ENCODE data around the gene UMAD1.

Gene UMAD1

DNA sequence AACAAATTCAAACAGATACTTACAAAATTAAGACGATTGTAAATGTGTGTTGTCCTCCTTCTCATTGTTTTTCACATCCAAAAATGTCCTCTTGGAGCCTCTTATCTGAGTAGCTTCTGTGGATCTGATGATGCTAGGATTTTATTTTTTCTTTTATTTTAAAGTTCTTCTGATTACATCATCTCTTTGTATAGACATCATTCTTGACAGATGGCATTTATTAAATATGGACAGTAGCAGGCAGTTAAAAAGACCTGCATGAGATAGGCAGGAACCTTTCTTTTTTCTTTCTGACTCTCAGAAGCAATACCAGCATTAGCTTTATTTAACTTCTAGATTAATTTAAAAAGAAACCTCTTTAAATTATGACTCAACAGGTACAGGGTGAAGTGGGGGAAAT lies 77.9 kb downstream of the UMAD1 start, which contains the start of gene RPA3:
RPA3 (minus strand) TSS at position 116 of the 400 bp plus-strand sequence. CDS start 78,189 bp downstream, outside the sequence.
- H3K4me3 ChIP-seq (ENCODE audit: low read depth, low read length) = no peak within 1 kb of the TSS

DNA sequence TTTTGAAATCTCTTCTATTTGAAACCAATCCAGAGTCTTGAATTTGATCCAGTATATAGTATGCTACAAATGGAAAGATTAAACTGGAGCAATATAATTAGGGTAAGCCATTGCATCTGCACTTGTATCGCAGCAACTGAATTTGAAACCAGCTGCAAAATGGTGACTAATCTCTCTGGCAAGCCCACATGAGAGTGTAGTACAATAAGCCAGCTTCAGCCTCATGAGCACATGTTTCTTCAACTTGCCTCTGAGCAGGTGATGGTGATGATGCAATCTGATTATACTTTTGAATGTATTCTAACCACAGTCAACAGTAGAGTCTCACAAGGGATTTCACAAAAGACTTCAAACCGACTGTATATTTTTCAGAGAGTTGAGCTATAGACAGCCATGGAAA lies 78.7 kb downstream of the UMAD1 start:
- H3K4me3 ChIP-seq (ENCODE audit: low read depth, low read length) = no peak overlapping the region

DNA sequence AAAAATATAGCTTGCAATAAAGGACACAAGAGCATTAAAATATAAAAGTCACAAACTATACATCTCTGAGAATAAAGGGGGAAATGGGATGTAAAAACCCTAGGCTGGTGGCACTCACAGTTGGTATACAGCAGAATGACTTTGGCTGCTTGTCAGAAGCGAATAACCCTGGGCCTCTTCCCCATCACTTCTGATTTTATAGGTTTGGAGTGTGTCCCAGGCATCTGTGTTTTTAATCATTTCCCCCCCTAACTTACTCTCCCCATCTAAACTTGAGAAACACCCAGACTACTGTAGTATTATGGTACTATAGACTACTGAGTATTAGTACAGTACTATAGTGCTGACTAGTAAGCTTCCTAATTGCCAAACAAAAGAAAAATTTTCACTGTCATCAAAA lies 79.6 kb downstream of the UMAD1 start:
- H3K4me3 ChIP-seq (ENCODE audit: low read depth, low read length) = no peak overlapping the region

DNA sequence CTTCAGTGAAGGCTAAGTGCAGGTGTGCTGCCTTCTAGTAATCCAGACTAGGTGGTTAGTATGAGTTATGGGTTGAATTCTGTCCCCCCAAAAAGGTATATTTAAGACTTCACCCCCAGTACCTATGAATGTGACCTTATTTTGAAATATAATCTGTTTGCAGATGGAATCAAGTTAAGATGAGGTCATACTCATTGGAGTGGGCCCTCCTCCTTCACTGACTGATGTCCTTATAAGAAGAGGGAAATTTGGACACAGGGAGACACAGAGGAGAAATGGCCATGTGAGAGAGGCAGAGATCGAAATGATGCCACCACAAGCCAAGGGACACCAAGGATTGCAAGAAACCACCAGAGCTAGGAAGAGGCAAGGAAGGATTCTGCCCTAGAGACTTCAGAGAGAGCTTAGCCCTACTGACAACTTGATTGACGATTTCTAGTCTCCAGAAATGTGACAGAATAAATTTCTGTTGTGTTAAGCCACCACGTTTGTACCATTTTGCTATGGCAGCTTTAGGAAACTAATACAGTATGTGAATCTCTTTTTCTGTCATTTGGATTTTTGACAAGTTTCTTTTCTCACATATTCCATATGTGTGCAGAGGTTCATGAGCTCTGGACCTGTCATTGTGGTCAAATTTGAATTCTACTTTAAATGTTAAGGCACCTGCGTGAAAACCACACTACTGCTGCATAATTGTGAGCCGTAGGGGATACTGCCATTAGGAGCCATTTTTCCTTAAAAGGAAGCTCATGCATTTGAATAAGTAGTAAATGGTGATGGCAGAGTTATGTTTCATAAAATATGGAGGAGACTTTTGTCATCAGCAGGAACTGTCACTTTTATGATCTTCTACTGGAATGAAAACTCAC lies 80.4 kb downstream of the UMAD1 start:
- H3K4me3 ChIP-seq (ENCODE audit: low read depth, low read length) = no peak overlapping the region

DNA sequence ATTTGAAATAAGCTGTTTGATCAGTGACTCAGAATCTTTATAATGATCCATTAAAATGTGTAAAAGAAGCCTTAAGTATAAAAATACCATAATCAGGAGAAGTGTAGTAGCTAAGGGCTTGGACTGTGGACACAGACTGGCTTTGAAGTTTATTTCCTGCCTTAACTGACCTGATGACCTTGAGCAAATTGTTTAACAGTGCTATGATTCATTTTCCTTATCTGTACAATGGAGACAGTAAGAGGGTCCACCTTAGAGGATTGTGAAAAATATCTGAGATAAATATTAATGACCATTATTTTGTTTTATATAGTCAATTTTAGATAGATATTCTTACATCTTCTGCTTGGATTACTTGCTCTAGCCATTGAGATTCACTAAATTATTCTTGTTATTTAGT lies 91.2 kb downstream of the UMAD1 start:
- H3K4me3 ChIP-seq (ENCODE audit: low read depth, low read length) = no peak overlapping the region

DNA sequence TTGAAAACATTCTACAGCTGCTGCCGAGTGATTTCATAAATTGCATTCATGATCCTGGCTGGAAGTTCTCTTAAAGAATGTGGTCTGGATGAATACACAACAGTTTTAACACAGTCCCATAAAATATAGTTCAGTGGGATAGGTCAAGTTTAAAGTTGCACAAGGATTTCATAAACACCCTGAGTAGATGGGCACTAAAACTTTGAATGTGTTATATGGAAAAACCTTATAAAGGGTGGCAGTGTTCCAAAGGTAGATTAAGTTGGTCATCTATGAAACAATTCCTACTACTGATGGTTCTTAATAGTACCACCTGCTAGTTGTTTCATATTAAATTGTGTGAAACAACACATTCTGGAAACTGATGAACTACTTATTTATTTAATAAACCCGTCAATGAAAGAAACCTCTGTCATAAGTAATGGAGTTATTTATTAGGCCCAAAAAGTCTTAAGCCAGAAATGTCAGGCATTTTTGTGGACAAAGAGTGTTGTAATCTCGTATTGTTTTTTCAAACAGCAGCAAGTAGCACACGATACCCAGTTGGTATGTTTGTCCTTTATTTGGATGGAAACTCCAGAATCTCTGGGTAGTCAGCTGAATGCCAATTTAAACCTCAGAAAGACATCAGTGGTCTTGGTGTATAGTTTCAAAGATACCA lies 92.2 kb downstream of the UMAD1 start:
- H3K4me3 ChIP-seq (ENCODE audit: low read depth, low read length) = no peak overlapping the region

DNA sequence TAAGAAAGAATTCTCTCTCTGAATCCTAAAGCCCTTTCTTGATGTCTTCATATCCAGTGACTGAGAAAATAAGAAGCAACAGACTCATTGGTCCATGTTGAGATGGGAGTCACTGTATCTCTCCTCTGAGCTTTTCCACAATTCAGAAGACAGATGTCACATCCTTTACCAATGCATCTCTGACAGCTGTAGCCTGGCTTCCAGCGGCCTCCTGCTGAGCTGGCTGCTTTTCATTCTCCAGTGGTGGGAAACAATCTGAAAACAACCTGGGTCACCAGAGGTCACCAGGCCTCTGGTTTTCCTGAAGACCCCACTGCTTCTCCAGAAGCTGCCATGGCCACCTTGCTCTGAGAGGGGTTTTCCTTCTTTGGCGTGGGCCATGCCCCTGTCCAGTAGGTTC lies 96.1 kb downstream of the UMAD1 start:
- H3K4me3 ChIP-seq (ENCODE audit: low read depth, low read length) = no peak overlapping the region

DNA sequence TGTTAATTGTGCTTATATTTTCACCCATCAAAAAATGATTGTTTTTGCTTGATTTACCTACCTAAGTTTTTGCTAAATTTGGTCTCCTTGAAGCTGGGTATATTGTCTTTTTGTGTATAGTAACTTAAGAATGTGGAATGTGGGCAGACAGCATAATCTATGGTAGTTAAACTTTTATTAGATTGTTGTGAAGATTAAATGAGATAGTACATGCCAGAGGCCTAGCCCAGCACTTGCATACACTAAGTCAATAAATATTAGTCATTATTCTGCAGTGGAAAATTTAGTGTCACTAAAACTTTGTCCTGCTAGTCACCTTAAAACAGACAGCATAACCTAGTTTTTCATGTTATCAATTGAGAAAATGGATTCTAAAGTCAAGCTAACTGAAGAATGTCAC lies 97.1 kb downstream of the UMAD1 start:
- H3K4me3 ChIP-seq (ENCODE audit: low read depth, low read length) = no peak overlapping the region

DNA sequence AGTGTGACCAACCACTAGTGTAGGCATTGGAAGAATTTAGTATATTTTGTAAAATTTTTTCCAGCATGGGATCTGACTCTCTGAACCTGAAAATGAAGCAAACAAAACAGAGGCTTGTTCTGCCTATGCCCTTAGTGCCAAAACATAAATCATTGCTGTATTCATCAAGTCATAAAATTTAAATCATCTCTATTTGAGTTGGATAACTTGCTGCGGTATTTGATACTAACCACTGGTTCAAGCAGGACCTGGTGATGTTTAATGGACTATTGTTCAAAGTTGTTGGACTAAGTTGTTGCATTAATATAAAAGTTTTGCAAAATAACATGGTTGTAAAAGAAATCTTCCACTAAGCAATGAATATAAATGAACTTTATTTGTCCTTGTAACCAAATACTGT lies 97.6 kb downstream of the UMAD1 start:
- no peak overlapping the region for H3K4me3 ChIP-seq (ENCODE audit: low read depth, low read length)

DNA sequence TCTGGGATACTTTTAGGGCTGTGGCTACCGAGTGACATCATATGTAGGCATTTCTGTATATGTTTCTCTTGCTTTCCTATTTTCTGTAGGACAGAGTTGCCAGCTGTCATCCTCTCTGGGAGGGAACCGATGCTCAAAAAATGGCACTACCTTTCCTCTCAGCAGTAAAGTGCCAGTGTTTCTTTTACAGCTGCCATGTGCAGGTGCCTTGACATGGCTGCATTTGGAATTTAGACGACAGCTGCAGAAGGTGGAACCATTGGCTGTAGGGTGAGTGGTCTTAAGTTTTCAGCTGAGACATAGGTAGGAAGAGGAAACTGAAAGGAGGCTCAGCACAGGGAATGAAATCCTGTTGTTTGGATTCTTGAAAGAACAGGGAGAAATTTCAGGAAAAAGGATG lies 98.1 kb downstream of the UMAD1 start:
- no peak overlapping the region for H3K4me3 ChIP-seq (ENCODE audit: low read depth, low read length)

DNA sequence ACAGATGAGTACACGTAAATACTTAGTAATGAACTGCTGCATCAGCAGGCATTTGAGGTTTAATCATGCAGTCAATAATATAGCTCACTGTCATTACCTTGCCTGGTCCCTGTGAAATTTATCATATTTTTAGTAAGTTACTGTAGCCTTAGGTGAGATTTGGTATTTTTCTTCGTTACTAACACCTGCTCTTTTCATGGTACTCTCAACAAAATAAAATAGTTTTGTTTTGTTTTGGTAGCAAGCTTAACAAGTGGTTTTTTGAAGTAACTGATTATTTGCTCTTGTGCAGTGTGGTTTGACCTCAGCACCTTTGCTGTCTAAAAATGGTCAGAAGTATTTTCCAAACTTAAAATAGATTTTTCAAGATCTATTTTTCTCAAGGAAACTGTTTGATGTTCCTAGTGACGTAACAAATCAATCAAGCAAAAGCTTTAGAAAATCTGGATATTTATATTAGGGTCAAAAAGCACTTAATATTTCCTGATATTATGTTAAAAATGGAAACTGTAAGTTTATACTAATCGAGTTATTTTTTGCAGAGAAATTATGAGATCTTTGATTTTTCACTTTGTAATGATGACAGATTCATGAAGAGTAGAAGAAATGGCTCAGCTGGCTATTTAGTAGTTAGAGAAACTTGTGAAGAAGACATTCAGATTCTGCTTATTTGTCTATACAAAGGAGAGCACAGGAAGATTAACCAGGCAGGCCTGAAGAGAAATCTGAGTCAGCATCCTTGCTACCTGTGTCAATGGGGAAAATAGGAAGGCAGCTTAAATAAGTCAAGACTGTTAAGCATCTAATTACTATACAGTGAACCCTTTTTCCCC lies 98.9 kb downstream of the UMAD1 start:
- H3K4me3 ChIP-seq (ENCODE audit: low read depth, low read length) = no peak overlapping the region

DNA sequence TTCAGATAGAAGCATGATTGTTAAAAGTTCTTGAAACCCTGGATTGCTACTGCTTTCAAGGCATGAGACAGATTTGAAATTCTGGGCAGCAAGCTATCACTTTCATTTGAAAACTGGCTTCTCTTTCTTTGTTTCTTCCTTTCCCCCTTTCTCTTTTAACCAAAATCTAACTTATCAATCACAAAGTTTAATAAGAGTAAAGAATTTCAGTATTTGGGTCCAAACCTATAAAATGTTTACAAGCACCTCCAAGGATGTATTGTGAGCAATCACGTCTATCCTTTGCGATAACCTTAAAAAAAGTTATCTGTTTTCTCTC lies 99.4 kb downstream of the UMAD1 start:
- H3K4me3 ChIP-seq (ENCODE audit: low read depth, low read length) = no peak overlapping the region

DNA sequence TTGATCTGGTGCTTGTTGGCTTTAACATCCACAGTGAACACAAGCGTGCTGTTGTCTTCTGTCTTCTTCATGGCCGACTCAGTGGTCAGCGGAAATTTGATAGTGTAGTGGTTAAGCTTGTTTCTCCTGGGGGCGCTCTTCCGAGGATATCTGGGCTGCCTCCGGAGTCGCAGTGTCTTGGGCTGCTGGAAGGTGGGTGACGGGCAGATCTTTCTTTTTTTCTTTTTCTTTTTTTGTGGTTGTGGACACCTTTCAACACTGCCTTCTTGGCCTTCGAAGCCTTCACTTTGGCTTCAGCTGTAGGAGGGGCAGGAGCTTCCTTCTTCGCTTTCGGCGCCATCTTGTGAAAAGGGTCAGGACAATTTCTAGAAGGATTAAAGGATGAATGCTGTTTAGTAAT lies 101.7 kb downstream of the UMAD1 start:
- no peak overlapping the region for H3K4me3 ChIP-seq (ENCODE audit: low read depth, low read length)

DNA sequence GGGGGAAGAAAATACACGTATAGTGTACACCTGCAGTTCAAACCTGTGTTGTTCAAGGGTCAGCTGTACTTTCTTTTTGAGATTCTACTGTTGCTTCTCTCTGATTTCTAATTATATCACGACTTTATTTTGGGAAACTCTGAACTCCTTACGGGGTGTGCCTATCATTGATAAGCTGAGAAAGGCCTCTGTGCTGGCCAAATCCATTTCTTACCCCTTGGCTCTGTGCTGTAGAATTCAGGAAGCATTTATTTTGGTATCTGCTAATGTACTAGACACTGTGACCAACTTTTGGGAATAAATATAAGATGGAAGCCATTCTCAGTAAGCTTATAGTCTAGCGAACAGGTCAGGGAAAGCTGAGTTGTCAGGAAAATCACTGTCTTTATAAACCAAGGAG lies 104.7 kb downstream of the UMAD1 start:
- H3K4me3 ChIP-seq (ENCODE audit: low read depth, low read length) = no peak overlapping the region

DNA sequence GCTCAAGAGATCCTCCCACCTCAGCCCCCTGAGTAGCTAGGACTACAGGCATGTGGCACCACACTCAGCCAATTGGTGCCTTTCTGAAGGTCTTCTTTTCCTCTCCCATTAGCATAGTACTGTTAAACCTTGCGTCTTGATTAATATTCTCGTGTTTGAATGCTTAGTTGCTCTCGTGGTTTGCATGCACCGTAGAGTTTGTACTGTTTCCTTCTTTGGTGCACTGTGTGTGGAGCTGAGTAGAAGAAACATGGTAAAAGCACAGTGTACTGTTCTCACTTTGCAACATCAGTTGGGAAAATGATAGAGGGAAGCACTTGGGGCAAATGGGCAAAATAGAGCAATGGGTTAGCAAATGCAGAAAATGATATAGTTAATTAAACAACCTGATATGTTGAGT lies 105.4 kb downstream of the UMAD1 start:
- H3K4me3 ChIP-seq (ENCODE audit: low read depth, low read length) = no peak overlapping the region

DNA sequence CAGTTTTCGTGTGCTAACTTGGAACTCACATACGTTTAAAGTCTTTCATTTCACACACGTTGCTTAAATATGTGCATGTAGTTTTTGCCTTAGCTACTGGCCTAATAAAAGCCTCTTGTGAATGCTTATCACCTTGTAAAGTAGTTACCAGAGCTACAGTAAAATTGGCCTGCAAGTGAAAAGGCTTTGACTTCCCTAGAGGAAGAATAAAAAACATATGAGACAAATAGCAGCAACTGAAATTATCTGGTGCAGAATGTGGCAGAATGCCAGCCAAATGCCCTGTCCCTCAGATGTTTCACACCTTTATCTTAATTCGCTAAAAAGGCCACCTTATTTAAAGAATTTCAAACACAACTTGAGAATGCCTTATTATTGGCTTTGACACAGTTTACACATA lies 105.9 kb downstream of the UMAD1 start:
- H3K4me3 ChIP-seq (ENCODE audit: low read depth, low read length) = no peak overlapping the region

DNA sequence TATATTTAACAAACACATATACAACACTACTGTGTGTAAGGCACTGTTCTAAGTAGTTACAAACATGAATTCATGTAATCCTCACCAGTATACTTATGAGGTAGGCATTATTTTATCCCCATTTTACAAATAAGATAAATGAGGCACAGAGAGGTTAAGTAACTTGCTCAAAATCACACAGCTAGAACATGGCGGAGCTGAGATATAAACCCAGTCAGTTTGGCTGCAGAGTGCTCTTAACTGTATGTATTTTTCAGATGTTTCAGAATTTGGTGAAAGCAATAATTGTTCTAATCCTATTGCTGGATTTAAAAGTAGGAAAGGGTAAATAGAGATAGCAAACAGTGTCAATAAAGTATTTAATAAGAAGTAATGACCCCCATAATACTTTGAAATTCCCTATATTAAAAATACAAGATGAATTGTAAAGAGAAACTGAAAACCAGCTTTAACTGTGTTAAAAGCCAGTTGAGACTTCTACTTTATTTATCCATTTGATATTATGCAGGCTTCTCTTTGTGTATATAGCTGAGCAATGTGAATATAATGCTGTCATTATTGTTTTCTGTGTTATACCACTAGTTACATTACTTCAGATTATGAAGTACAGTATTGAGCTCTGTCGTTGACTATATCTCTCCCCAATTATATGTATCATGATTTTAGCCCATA lies 110.2 kb downstream of the UMAD1 start:
- H3K4me3 ChIP-seq (ENCODE audit: low read depth, low read length) = no peak overlapping the region

DNA sequence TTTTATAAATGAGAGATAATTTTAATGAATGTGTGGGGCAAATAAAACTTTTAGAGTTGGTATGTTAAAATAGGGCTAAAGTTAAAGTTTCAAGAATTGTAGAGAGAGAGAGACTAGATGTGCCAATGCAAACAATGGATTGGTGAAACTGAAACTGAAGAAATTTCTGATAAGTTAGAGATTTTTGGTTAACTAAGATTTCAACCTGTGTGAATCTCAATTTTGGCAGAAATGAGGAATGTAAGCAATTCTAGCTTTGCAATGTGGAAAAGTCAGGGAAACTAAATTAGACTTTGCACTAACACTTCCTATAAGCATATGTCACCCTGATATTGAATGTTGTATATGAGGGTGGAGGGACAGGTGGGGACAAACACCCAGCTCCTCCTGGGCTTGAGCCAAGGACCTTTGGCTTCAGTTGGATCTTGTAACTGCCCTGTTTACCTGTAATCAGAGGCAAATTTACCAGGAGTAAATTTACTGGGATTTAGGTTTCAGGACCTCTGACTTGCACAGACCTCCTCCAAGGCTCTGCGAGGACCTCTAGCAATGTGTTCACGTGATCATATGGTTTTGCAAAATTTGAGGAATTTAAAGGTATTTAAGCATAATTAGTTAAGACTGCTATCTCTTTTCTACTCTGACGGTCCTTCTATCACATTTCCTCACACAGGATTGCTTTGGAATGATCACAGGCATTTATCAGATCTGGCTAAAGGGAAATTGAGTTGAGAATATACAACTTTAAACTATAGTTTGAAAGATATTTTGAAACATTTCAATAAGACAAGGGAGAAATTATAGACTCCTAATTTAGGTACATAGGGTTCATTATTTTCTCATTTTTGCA lies 110.9 kb downstream of the UMAD1 start:
- H3K4me3 ChIP-seq (ENCODE audit: low read depth, low read length) = no peak overlapping the region

DNA sequence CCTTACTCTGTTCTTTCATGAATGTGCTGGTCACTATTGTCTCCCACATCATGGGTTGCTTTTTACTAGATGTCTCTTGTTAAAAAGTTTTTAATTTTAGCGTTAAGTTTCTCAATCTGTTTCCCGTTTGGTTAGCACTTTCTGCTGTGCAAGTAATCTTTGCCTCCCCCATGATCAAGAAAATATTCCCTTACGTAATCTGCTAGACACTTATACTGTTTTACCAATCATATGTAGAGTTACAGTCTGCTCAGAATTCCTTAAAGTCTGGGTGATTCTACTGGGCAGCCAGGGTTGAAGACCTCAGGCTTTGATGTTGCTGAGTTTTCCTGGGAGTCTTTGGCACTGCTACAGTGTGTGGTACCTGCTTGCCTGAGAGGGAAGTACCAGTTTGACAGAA lies 116.0 kb downstream of the UMAD1 start:
- H3K4me3 ChIP-seq (ENCODE audit: low read depth, low read length) = no peak overlapping the region

DNA sequence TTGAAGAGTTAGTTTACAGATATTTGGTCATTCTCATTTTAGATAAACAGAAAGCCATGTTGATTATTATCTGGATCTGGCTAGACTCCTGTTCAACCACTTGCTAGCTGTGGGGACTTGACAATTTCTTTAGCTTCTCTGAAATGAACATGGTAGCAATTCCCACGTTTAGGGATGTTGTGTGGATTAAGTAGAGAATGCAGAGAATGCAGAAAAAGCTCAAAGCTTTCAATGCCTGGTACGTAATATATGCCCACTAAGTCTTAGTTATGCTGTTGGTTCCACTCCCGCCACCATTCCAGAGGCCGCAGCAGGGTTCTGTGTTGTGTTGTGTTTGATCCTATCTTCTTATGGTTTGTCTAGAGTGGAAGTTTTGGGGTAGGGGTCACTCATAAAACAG lies 117.0 kb downstream of the UMAD1 start:
- H3K4me3 ChIP-seq (ENCODE audit: low read depth, low read length) = no peak overlapping the region

Data from iPS-11a (cell line).